HFFc6 (cell line): ENCODE results near the gene SGMS2. TPM values are rescaled to one million over a fixed set of nuclear protein-coding genes. Genes with fewer than 3 reads are reported as not detected.

Source experiments
- DNase-seq: peaks from one replicate; pipeline ENCODE4 v3.0.0-alpha.2; 2018
- H3K27ac Mint-ChIP-seq: 2 replicates; pipeline ENCODE4 v1.8.0; 2020; ENCODE audit warnings: mild to moderate bottlenecking, mixed read lengths
- H3K27me3 Mint-ChIP-seq: 2 replicates; pipeline ENCODE4 v1.8.0; 2021; ENCODE audit warnings: mild to moderate bottlenecking, moderate library complexity, mixed read lengths; ENCODE audit not compliant: insufficient read depth
- H3K36me3 Mint-ChIP-seq: 2 replicates; pipeline ENCODE4 v1.8.0; 2021; ENCODE audit warnings: low read depth, mixed read lengths
- H3K4me1 Mint-ChIP-seq: 2 replicates; pipeline ENCODE4 v1.8.0; 2020; ENCODE audit warnings: low read depth, mixed read lengths
- H3K4me3 Mint-ChIP-seq: 2 replicates; pipeline ENCODE4 v1.8.0; 2020; ENCODE audit warnings: mild to moderate bottlenecking, moderate library complexity, mixed read lengths
- H3K9me3 Mint-ChIP-seq: 2 replicates; pipeline ENCODE4 v1.8.0; 2020; ENCODE audit warnings: mild to moderate bottlenecking, mixed read lengths
- CTCF ChIP-seq: fragments of 200-600 bp; sonication (generic); IDR thresholded peaks from 2 replicates; pipeline ENCODE4 v1.5.0; 2021; ENCODE audit warnings: antibody characterized with exemption, mild to moderate bottlenecking
- total RNA-seq, 6 experiments: library from RNA; stranded (reverse); fragmentation: NEBNext Ultra II Directional; extraction: Animal tissue kit (Norgen Biotek cat#: 25700); gene quantifications; 2 replicates in 1 of 6; 3 replicates in 5 of 6; pipeline ENCODE4 v1.2.3, GENCODE V29; 2021

Gene SGMS2
- total RNA-seq, 6 experiments from 2014 or later = 30.5 to 45.9 (median 34.7) TPM

- H3K9me3 Mint-ChIP-seq = peaks cover 6% of the 10 kb centered on the region
- H3K4me1 Mint-ChIP-seq = peaks cover 28% of the 10 kb centered on the region
- H3K36me3 Mint-ChIP-seq = peaks cover 12% of the 10 kb centered on the region
- H3K27me3 Mint-ChIP-seq = peaks cover 2% of the 10 kb centered on the region; the same call in 1 of the 2 replicates
- no peak for TF ChIP-seq CTCF
- DNase-seq = no peak
- H3K4me3 Mint-ChIP-seq = no peak overlapping the region
- H3K27ac Mint-ChIP-seq = no peak overlapping the region
These were observed 131.3 kb downstream of the SGMS2 start for GRCh38 chr4:107956011-107956410.

Other genes with a start within 250 kb of the SGMS2 start
- gene PAPSS1, start 104.7 kb upstream of the SGMS2 start, total RNA-seq = 10 to 100 TPM; 55.5 to 64.7 (median 62.9) TPM
- gene CYP2U1, start 106.6 kb downstream of the SGMS2 start, total RNA-seq = 10 to 100 TPM; 17.7 to 25.5 (median 21.7) TPM
- gene HADH, start 165.0 kb downstream of the SGMS2 start, total RNA-seq = 10 to 100 TPM; 28.9 to 35.5 (median 32.8) TPM